ACC112 (cell line): ENCODE measurements around the gene SFXN3.

ENCODE experiments used
- H2AFZ ChIP-seq: fragments of 200-600 bp; sonication (generic); one replicate; pipeline ENCODE4 v1.6.0; 2017; ENCODE audit warnings: antibody characterized with exemption, low read length; ENCODE audit not compliant: unreplicated experiment
- H3K27ac ChIP-seq: fragments of 200-600 bp; sonication (generic); 2 replicates; pipeline ENCODE4 v1.5.1; 2014; ENCODE audit warnings: low read depth, mild to moderate bottlenecking, antibody characterized with exemption, low read length, moderate library complexity
- H3K27me3 ChIP-seq: fragments of 200-600 bp; sonication (generic); 2 replicates; pipeline ENCODE4 v1.6.1; 2014; ENCODE audit warnings: mild to moderate bottlenecking, antibody characterized with exemption, low read length, moderate library complexity, mixed read lengths; ENCODE audit not compliant: insufficient read depth
- H3K36me3 ChIP-seq: fragments of 200-600 bp; sonication (generic); 2 replicates; pipeline ENCODE4 v1.6.1; 2016; ENCODE audit warnings: mild to moderate bottlenecking, antibody characterized with exemption, low read length, moderate library complexity, mixed read lengths; ENCODE audit not compliant: insufficient read depth
- H3K4me1 ChIP-seq: fragments of 200-600 bp; sonication (generic); one replicate; pipeline ENCODE4 v1.6.1; 2016; ENCODE audit warnings: low read length, mixed read lengths; ENCODE audit not compliant: insufficient read depth, unreplicated experiment, control insufficient read depth
- H3K4me3 ChIP-seq: fragments of 200-600 bp; sonication (generic); 2 replicates; pipeline ENCODE4 v1.5.1; 2014; ENCODE audit warnings: mild to moderate bottlenecking, low read depth, low read length
- H3K79me2 ChIP-seq: fragments of 200-600 bp; sonication (generic); one replicate; pipeline ENCODE4 v1.6.0; 2016; ENCODE audit warnings: low read length; ENCODE audit not compliant: control insufficient read depth, unreplicated experiment, insufficient read depth

Gene SFXN3

DNA sequence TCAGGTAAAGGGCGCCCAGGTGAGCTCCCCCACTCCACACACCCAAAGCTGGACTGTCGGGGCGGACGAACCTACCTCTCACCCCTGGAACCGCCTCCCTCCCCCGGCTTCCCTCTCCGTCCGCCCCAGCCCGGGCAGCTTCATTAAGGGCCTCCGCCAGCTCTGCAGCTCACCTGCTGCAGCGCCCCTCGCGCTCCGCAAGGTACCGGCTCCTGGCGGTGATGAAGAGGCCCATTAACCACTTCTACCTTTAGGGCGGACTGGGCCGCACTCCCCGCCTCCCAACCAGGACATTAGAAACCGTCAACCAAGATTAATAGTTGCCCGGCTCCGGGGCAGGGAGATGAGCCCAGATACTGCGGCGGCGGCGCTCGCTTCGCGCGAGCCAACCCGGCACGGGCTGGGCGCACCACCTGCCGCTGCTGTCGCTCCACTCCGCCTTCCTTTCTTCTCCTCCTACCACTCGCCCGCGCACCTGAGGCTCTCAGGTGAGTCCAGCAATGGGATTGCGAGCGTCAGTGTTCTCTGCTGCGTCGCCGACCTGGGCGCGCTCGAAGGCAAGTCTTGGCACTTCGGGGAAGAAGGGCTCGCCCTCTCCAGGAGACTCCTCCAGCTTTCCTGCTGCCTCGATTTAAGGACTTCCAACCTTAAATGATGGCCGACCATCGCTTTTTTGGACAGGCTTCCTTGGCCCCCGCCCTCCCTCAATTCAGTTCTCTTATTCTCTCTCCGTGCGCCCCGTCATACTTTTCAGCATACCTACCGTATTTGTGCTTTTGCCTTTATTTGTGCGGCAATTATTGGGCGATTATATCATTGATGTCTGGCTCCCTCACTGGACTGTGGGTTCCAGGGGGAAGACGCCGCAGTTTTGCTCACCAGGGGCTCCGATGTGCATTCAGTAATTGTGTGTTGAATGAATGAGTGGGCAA, 17.2 kb downstream of the SFXN3 start:
- Histone ChIP-seq H3K79me2 (no peaks in the 10 kb centered on the region), H3K27me3 (peaks cover 20% of the 10 kb centered on the region), H3K36me3 (no peaks in the 10 kb centered on the region), H3K27ac (no peak overlapping the region), H3K4me3 (no peak overlapping the region), H3K4me1 (peaks cover 26% of the 10 kb centered on the region), H2AFZ (no peak overlapping the region)

DNA sequence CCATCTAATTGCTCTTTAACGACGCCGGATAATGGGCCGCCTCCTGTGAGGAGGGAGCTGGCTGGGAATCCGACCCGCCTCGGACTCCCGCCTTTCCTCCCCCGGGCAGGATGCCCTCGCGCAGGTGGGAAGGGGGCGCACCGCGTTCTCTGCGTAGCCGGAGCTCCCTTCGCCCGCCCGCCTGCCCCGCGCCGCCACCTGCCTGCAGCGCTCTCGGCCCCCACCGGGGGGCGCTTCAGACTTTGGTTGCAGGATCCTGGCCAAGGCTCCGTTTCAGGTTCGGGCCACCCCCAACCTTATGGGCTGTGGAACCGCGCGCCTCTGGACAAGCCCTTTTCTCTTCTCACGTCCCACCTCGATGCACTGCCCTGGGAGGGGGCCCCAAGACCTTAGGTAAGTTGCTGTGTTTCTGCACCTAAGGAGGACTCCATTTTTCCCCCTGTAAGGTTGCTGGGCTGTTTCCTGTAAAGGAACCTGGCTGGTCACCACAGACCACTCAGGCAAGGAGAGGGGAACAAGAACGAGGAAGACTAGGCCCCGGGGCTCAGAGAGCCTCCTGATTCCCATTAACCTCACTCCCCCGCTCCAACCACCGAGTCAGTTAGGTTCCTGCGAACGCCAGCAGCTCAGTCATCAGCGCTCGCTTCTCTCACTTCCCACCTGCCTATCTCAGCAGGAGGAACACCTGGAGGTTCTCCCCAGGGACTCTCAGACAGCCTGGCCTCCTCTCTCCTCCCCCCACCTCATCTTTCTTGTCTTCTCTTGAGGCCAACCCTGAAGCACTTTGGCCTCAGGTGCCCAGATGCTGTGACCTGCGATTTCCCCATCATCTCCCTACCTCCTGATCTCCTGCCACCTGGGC, 19.4 kb downstream of the SFXN3 start:
- Histone ChIP-seq H3K4me1 (peaks cover 23% of the 10 kb centered on the region), H3K36me3 (no peaks in the 10 kb centered on the region), H3K4me3 (peak overlapping the region; percentile 58), H3K27me3 (peaks cover 20% of the 10 kb centered on the region), H3K79me2 (peaks cover 5% of the 10 kb centered on the region), H2AFZ (no peak overlapping the region), H3K27ac (no peak overlapping the region)

DNA sequence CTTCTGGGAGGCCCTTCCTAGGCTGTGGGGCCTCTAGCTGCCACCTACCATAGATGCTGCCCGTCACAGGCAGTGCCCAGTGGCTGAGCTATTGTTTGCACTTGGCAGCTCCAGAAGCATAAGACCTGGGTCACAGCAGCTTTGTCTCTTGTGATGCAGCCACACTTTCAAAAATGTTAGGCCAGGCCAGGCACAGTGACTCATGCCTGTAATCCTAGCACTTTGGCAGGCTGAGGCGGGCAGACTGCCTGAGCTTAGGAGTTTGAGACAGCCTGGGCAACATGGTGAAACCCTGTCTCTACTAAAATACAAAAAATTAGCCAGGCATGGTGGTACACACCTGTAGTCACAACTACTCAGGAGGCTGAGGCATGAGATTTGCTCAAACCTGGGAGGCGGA, 21.3 kb downstream of the SFXN3 start:
- peaks cover 20% of the 10 kb centered on the region for H3K27me3 ChIP-seq
- no peak overlapping the region for H2AFZ ChIP-seq
- H3K27ac ChIP-seq, result peak overlapping the region; percentile 1

DNA sequence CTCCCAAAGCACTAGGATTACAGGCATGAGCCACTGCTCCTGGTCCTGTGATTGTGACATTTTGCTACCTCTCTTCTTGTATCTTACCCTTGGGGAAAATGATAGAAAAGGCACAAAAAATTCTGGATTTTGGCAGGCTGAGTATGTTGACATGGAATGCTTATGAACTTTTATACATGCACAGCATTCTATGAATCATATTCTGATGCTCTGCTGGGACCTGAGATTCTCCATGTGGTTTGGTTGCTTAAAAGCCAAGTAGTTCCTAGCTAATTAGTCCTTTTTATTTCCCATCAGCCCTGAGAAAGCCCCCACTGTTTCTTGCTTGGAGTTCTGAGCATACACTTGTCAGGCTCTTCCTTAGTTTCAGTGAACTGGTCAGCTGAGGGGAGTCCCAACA, 22.5 kb downstream of the SFXN3 start:
- Histone ChIP-seq H3K4me3 (no peak overlapping the region), H3K79me2 (peaks cover 18% of the 10 kb centered on the region), H3K4me1 (peaks cover 23% of the 10 kb centered on the region), H2AFZ (no peak overlapping the region), H3K36me3 (no peaks in the 10 kb centered on the region), H3K27ac (no peak overlapping the region), H3K27me3 (peaks cover 14% of the 10 kb centered on the region)

More for the DNA sequence above, 21.3 kb downstream of the SFXN3 start:
- no peak overlapping the region for H3K4me3 ChIP-seq
- H3K79me2 ChIP-seq, result peaks cover 9% of the 10 kb centered on the region
- H3K4me1 ChIP-seq, result peaks cover 23% of the 10 kb centered on the region
- no peaks in the 10 kb centered on the region for H3K36me3 ChIP-seq

DNA sequence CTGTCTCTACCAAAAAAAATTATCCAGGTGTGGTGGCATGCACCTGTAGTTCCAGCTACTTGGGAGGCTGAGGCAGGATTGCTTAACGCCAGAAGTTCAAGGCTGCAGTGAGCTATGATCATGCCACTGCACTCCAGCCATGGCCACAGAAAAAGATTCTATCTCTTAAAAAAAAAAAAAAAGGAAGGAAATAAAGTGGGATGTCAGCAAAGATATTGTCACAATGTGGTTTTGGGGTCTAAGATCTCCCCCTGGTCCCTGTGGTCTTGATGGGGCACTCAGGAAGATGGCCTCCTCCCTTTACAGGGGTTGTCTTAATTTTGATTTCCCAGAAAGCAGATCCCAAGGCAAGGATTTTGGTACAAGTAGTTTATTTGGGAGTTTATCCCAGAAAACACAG, 23.3 kb downstream of the SFXN3 start:
- Histone ChIP-seq H3K4me3 (no peak overlapping the region), H3K4me1 (peaks cover 25% of the 10 kb centered on the region), H3K36me3 (no peaks in the 10 kb centered on the region), H3K27me3 (peaks cover 6% of the 10 kb centered on the region; the same call in 1 of the 2 replicates), H2AFZ (no peak overlapping the region), H3K79me2 (peaks cover 24% of the 10 kb centered on the region), H3K27ac (no peak overlapping the region)

DNA sequence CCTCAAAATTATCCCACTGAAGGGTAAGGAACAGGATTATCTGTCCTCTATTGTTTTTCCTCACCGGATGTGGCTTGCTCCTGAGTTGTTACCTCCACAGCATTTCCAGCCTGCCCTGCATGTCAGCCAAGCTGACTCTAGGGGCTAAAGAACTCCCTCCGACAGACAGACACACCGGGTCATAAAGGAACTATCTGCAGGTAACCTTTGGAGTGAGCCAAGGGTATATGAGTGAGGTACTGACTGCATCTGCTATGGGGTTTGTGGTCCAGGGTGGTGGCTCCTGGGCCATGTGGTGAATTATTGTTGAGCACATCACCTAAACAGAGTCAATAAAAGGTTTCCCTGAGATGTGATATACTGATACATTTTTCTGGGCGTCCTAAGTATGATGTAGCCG, 23.8 kb downstream of the SFXN3 start:
- Histone ChIP-seq H3K27ac (no peak overlapping the region), H3K27me3 (0 out of 2 replicates have a peak, but pooled peaks cover 2% of the 10 kb centered on the region), H3K4me3 (no peak overlapping the region), H3K4me1 (peaks cover 30% of the 10 kb centered on the region), H3K79me2 (peaks cover 29% of the 10 kb centered on the region), H3K36me3 (no peaks in the 10 kb centered on the region), H2AFZ (no peak overlapping the region)

DNA sequence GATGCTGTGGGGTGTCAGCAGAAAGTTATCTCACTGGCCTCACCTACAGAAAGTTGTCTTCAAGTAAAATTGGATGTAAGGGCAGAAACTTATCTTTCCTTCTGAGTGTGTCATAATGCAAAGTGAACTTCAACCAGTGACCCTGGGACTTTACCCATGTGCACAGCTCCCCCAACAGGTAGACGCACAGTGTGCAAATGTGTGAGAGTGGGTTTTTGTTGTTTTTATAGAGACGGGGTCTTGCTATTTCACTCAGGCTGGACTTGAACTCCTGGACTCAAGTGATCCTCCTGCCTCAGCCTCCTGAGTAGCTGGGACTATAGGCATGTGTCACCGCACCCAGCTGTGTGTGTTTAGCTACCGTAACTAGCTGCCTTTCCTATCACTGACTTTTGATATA, 24.4 kb downstream of the SFXN3 start:
- H2AFZ ChIP-seq, result no peak overlapping the region
- no peak overlapping the region for H3K27ac ChIP-seq
- H3K36me3 ChIP-seq, result no peaks in the 10 kb centered on the region
- peaks cover 30% of the 10 kb centered on the region for H3K79me2 ChIP-seq
- no peak overlapping the region for H3K4me3 ChIP-seq
- H3K27me3 ChIP-seq, result no peaks in the 10 kb centered on the region
- peaks cover 30% of the 10 kb centered on the region for H3K4me1 ChIP-seq

DNA sequence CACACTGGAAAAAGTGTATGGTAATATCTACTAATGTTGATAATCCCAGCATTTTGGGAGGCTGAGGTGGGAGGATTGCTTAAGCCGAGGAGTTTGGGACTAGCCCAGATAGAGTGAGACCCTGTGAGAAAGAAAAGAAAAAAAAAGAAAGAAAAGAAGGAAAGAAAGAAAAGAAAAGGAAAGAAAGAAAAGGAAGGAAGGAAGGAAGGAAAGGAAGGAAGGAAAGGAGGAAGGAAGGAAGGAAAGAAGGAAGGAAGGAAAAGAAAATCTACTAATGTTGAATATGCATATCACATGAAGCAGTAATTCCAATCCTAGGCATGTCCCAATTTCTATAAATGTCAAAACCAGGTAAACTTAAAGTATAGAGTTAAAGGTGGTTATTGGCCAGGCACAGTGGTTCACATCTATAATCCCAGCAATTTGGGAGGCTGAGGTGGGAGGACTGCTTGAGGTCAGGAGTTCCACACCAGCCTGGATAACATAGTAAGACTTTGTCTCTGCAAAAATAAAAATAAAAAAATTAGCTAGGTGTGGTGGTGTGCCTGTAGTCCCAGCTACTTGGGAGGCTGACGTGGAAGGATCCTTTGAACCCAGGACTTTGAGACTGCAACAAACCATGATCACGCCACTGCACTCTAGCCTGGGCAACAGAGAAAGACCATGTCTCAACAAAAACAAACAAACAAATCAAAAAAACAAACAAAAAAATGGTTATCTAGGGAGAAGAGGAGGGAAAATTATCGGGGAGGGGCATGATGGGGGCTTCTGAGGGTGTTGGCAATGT, 25.5 kb downstream of the SFXN3 start:
- peaks cover 30% of the 10 kb centered on the region for H3K79me2 ChIP-seq
- no peak overlapping the region for H3K4me3 ChIP-seq
- no peak overlapping the region for H3K27ac ChIP-seq
- no peaks in the 10 kb centered on the region for H3K36me3 ChIP-seq
- no peak overlapping the region for H2AFZ ChIP-seq
- no peaks in the 10 kb centered on the region for H3K27me3 ChIP-seq
- peaks cover 30% of the 10 kb centered on the region for H3K4me1 ChIP-seq

DNA sequence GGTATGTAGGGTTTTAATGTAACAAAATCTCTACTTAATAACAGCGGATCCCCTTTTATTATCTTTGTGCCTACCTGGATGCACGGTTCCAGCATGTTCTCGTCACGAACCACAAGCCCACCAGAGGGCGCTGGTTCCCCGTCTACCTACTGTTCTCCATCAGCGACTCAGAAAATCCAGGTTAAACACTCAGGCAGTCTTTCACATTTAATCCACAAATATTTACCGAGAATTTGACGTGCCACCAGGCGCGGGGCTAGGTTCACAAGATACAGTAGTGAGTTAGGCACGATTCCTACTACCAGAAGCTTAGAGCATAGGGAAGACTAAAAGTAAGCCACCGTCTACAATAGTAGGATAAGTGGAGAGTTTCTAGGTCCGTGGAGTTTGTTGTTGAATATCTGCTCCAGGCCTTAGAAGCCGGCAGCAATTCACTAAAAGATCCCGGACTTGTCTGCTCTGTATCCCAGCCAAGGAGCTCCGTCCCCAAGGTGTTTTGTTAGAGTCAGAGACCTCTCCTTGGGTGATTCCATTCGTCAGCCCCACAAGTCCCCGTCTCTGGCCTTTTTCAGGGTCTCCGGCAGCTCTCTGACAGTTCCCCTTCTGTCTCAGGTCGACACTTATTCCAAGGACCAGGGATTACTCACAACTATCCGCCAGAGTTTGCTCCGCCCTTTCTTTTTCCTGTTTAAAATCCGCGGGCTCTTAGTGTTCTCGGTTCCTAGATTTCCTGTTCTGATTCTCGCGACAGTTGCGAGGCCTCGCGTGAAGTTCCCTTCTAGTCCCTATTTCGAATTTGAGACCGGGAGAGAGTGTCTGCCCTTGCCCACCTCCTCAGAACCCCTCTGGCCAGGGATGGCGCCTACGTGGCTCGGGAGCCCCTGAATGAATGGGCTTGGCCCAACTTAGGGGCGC, 29.3 kb downstream of the SFXN3 start:
- H3K4me1 ChIP-seq, result peaks cover 21% of the 10 kb centered on the region
- no peaks in the 10 kb centered on the region for H3K27me3 ChIP-seq
- H3K79me2 ChIP-seq, result peaks cover 36% of the 10 kb centered on the region
- H3K4me3 ChIP-seq, result peak overlapping the region; percentile 80
- H2AFZ ChIP-seq, result peak overlapping the region; percentile 41
- H3K36me3 ChIP-seq, result no peaks in the 10 kb centered on the region
- peak overlapping the region; percentile 87 for H3K27ac ChIP-seq
